CD4-positive, alpha-beta T cell treated with Interferon gamma for 1 hour (primary cell): Measurements from ENCODE around the gene MIS18BP1.
"Not testable (repeated sequence)": the region's sequence is repeated elsewhere in the genome, so short reads cannot be mapped to it uniquely, and the experiment has no call there.

Source experiments
- DNase-seq: peaks from one replicate; pipeline ENCODE4 v3.0.0-alpha.2; 2020

Gene MIS18BP1

GRCh38 chr14:45242706-45243105, 10.3 kb downstream of the MIS18BP1 start:
- DNase-seq: no peak

DNA sequence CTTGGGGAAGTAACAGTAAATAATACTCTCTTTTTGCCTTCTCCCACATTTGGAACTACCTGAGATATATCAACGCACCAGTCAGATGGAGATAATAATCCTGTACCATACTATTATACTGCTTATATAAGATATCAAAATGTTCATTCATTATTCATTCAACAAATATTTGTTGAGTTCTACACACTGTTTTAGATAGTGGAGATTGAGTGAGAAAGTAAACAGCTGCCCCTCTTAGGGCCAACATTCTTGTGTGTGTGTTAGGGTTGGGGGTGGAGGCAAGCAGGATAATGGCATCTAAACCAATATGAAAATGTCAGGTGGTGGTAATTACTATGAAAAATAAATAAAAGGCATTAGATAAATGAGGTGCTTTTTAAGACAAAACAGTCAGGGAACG, 14.0 kb downstream of the MIS18BP1 start:
- no peak for DNase-seq

GRCh38 chr14:45227566-45227965, 25.4 kb downstream of the MIS18BP1 start:
- DNase-seq: no peak

GRCh38 chr14:45222485-45223262, 30.3 kb downstream of the MIS18BP1 start:
- DNase-seq: no peak

DNA sequence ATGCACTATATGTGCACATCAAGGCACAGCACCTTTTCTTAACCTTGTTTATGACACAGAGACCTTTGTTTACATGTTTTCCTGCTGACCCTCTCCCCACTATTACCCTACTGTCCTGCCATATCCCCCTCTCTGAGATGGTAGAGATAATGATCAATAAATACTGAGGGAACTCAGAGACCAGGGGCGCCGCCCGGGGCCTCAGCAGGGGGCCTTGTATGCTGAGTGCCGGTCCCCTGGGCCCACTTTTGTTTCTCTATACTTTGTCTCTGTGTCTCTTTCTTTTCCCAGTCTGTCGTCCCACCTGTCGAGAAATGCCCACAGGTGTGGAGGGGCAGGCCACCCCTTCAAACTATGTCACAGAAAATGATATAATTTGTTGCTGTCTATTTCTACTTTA, 38.7 kb downstream of the MIS18BP1 start:
- not testable (repeated sequence) for DNase-seq

GRCh38 chr14:45213716-45214115, 39.3 kb downstream of the MIS18BP1 start:
- not testable (repeated sequence) for DNase-seq

DNA sequence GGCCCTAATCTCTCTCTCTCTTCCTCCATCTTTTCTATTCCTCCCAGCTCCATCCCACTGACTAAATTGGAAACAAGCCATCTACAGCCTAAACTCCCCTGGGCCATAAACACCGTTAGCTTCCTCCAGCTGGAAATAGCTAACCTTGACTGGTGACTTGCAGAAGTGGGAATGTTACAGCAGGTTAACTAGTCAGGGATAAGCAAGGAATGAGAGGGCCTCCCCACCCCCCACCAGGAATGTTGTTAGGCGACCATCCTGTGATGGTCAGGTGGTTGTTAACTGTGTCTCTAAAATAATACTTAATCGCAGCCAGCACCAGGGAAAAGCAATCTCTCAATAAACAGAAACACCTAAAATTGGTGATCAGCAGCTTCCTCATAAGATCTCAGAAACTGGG, 40.8 kb downstream of the MIS18BP1 start:
- DNase-seq: no peak

DNA sequence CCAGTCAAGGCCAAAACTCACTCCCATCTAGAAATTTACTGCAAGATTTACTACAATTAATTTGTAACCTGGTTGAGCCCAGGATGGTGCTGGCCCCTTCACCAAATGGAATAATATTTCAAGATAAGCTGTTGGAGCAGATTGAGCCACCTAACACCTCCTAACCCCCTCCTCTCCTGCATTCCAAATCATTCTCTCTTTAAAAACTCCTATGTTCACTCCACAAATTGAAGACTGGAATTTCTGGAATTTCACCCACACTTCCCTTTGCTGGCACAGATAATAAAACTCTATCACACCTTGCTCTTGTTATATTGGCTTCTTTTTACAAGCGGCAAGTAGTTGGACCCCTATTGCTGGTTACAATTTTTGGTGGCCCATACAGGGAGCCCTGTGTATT, 41.7 kb downstream of the MIS18BP1 start:
- DNase-seq: no peak

GRCh38 chr14:45210159-45210558, 42.8 kb downstream of the MIS18BP1 start:
- no peak for DNase-seq

GRCh38 chr14:45204241-45204640, 48.8 kb downstream of the MIS18BP1 start:
- DNase-seq: no peak

- no peak for DNase-seq
These were observed 51.1 kb downstream of the MIS18BP1 start for GRCh38 chr14:45201905-45202304.

DNA sequence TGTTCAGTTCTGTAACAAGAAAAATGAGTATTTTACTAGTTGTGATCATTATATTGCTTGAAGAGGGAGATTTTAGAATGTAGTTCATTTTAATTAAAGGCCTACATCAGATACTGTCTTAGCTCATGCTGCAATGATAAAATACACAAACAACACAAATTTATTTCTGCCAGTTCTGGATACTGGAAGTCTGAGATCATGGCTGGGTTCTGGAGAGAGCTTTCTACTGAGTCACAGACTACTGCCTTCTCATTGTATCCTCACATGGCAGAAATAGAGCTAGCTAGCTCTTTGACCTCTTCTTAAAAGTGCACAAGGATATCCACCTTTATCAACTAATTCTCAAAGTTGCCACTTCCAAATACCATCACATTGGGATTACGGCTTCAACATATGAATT, 53.8 kb downstream of the MIS18BP1 start:
- DNase-seq: no peak

DNA sequence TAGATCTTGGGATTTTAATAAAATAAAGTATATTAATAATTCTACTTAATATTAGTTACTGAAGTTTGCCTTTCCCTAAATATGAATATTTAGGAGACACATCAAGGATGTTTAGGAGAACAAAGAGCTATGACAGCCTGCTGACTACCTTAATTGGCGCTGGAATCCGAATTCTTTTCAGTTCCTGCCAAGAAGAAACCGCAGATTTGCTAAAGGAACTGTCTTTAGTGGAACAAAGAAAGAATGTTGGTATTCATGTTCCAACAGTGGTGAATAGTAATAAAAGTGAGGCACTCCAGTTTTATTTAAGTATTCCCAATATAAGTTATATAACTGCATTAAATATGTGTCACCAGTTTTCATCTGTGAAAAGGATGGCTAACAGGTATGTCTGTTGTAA, 54.5 kb downstream of the MIS18BP1 start:
- DNase-seq: no peak

DNA sequence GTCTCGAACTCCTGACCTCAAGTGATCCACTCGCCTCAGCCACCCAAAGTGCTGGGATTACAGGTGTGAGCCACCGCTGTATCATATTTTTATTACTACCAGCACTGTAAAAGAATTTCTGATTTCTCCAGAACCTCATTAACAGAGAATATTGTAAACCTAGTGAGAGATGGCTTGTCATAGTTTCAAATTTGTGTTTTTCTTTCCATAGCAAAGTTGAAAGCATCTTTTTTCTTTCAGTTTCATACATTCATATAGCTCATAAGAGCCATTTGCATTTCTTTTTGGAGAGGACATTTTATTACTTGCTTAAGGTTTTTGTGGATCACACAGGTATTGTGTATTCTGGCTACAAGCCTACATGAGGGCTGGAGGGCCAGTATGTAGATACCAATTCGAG, 58.0 kb downstream of the MIS18BP1 start:
- DNase-seq: no peak

DNA sequence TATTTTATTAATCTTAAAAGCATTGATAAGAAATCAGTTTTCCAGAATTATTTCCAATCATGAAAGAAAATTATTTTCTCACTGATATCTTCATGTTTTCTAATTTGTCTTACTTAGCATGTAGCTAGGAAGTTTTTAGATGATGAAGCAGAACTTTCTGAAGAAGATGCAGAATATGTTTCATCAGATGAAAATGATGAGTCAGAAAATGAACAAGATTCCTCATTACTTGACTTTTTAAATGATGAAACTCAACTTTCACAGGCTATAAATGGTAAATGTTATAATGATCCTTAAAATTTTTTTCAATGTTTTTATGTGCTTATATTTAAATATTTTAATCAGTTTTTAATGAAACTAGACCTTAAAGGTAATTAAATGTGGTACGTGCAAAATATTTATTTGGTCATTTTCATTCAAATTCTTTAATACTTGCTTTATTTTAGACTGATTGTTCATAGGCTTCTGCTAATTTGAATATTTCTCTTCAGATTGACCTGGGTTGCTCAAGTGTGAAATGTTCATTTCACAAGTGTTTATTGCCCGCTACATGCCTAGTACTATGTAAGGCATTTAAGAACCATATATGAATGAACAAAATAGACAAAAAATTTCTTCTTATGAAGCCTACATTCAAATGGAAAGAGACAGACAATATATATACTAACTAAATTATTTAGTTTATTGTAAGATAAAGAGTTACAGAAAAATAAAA, 67.7 kb downstream of the MIS18BP1 start:
- no peak for DNase-seq

GRCh38 chr14:45181806-45182205, 71.2 kb downstream of the MIS18BP1 start:
- no peak for DNase-seq

GRCh38 chr14:45181329-45181728, 71.7 kb downstream of the MIS18BP1 start:
- no peak for DNase-seq

DNA sequence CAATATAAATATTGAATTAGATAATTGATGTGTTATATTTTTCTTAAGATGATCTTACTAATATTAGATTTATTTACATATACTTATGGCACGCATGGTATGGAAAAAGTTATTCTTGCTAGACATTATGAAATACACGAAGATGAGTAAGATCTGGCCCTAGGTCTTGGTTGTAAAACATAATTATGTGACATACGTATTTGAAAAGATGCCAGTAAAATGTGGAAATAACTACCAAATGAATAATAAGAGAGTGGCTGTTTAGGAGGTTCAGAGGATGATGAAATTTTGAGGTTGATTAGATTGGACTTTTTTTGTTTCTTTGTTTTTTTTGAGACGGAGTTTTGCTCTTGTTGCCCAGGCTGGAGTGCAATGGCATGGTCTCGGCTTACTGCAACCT, 75.9 kb downstream of the MIS18BP1 start:
- DNase-seq: no peak

DNA sequence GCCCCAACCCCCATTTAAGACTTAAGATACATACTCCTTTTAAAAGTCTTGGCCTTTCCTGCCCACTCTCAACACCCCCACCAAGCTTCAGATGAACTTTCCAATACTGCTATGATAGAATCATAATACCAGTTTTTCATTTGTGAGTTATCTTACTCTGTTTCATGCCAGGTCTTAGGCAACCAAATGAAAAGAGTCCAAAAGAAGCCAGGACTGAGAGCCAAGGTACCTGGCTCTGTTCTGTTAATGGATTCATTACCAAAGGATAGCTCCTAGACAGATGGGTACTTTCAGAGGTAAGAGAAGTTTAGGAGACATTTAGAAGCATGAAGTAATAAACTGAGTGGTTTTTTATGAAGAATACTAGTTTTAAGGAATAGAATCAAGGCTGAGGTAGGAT, 83.1 kb downstream of the MIS18BP1 start:
- no peak for DNase-seq

DNA sequence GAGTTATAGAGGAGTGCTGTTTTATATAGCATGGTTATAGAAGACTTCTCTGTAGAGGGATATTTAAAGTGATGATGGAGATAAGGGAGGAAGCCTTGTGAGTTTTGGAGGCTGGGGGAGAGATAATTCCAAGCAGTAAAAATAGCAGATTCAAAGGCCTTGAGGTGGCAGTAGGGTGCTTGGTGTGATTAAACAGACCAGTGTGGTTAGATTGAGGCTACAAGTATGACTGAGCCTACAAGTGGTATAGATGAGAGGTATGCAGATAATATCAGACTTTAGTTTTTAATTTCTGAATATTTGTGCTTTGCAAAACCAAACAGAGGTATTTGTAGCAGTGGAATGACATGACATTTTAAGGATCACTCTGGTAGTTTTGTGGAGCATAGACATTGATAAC, 96.9 kb downstream of the MIS18BP1 start:
- no peak for DNase-seq
